GM23248 (cell line): ENCODE data around the gene PPFIA1. TPM values are rescaled to one million over a fixed set of nuclear protein-coding genes. Genes with fewer than 3 reads are reported as not detected.
A peak's percentile ranks its signal among the peaks of the same experiment; 100 is the strongest.

ENCODE experiments used
- DNase-seq: peaks from one replicate; pipeline ENCODE4 v3.0.0-alpha.2; 2015
- H2AFZ ChIP-seq: fragments of 200-600 bp; sonication (generic); 2 replicates; pipeline ENCODE4 v1.6.1; 2016; ENCODE audit warnings: antibody characterized with exemption
- H3F3A ChIP-seq: fragments of 200-600 bp; sonication (generic); 2 replicates; pipeline ENCODE4 v1.6.1; 2016; ENCODE audit warnings: mild to moderate bottlenecking, antibody characterized with exemption, mixed run types; ENCODE audit not compliant: insufficient read depth
- H3K27ac ChIP-seq: fragments of 200-600 bp; sonication (generic); 2 replicates; pipeline ENCODE4 v1.5.1; 2016; ENCODE audit warnings: mild to moderate bottlenecking
- H3K27me3 ChIP-seq: fragments of 200-600 bp; sonication (generic); replicated peaks from 2 replicates; pipeline ENCODE4 v1.6.1; 2016; ENCODE audit warnings: mild to moderate bottlenecking; ENCODE audit not compliant: insufficient read depth
- H3K36me3 ChIP-seq: fragments of 200-600 bp; sonication (generic); 2 replicates; pipeline ENCODE4 v1.6.1; 2016; ENCODE audit warnings: low read depth, mild to moderate bottlenecking
- H3K4me1 ChIP-seq: fragments of 200-600 bp; sonication (generic); 2 replicates; pipeline ENCODE4 v1.6.1; 2016; ENCODE audit warnings: mild to moderate bottlenecking; ENCODE audit not compliant: insufficient read depth
- H3K4me2 ChIP-seq: fragments of 200-600 bp; sonication (generic); one replicate; pipeline ENCODE4 v1.6.1; 2016; ENCODE audit warnings: mild to moderate bottlenecking; ENCODE audit not compliant: unreplicated experiment
- H3K4me3 ChIP-seq: fragments of 200-600 bp; sonication (generic); 2 replicates; pipeline ENCODE4 v1.5.1; 2016; ENCODE audit warnings: mild to moderate bottlenecking
- H3K79me2 ChIP-seq: fragments of 200-600 bp; sonication (generic); 2 replicates; pipeline ENCODE4 v1.6.1; 2016; ENCODE audit warnings: mild to moderate bottlenecking; ENCODE audit not compliant: insufficient read depth
- H3K9ac ChIP-seq: fragments of 200-600 bp; sonication (generic); 2 replicates; pipeline ENCODE4 v1.6.1; 2016; ENCODE audit warnings: mild to moderate bottlenecking
- H3K9me2 ChIP-seq: fragments of 200-600 bp; sonication (generic); 2 replicates; pipeline ENCODE4 v1.6.1; 2016; ENCODE audit warnings: mixed run types, mild to moderate bottlenecking, moderate library complexity; ENCODE audit not compliant: insufficient read depth
- H3K9me3 ChIP-seq: fragments of 200-600 bp; sonication (generic); one replicate; pipeline ENCODE4 v1.6.1; 2017; ENCODE audit warnings: low read depth
- H4K20me1 ChIP-seq: fragments of 200-600 bp; sonication (generic); 2 replicates; pipeline ENCODE4 v1.6.0; 2016; ENCODE audit not compliant: insufficient read depth
- EZH2 ChIP-seq: fragments of 200-600 bp; sonication (generic); IDR thresholded peaks from 2 replicates; pipeline ENCODE4 v1.6.1; 2018; ENCODE audit warnings: antibody characterized with exemption, mild to moderate bottlenecking; ENCODE audit not compliant: insufficient read depth, poor library complexity, severe bottlenecking
- EZH2phosphoT487 ChIP-seq: fragments of 200-600 bp; sonication (generic); IDR thresholded peaks from 2 replicates; pipeline ENCODE4 v1.6.1; 2018; ENCODE audit warnings: antibody characterized with exemption, moderate library complexity, mild to moderate bottlenecking, low read depth; ENCODE audit not compliant: insufficient read depth
- WGBS, 2 experiments: methylation state at CpG; one replicate each; pipeline ENCODE4 v1.1.6; 2015 to 2017; ENCODE audit warnings: low lambda C conversion rate in 2 of 2, low coverage in 1 of 2; ENCODE audit errors: missing lambda C conversion rate in 2 of 2; 5-methylcytosine and 5-hydroxymethylcytosine counted together
- in situ Hi-C: fragments of 300-500 bp; cut with MboI; formaldehyde crosslinking; loops from 2 replicates; pipeline ENCODE4 v1.15.0; 2020
- polyA plus RNA-seq: library from polyadenylated mRNA; unstranded; fragments of >200 nt; fragmentation: Nextera tagmentation; extraction: Ambion mirVana; gene quantifications from 2 replicates; pipeline ENCODE4 v1.2.1, GENCODE V29; 2016
- total RNA-seq: library from RNA; depleted of rRNA; stranded (reverse); fragments of >200 nt; shearing (Covaris generic); gene quantifications from 2 replicates; pipeline ENCODE4 v1.2.3, GENCODE V29; 2014

PPFIA1 gene
- total and polyA plus RNA-seq, 2 experiments from 2014 or later, result 22.8 to 36.9 TPM

DNA sequence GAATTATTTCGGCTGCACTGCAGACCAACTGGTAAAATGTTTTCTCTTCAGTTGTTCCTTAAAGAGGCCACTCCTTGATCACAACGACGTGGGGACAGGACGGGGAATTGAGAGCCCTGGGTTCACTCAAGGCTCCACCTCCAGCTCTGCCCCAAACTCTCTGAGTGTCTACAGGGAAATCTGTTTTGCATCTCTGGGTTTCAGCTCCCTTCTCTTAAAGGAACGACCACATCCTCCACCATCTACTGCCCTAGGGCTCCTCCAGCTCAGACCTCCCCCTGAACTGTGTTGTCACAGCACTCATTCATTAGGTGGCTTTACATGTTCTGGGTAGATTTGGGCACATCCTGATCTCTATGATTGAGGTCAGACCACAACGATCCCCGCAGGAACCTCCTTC lies 5.1 kb upstream of the PPFIA1 start:
- peaks cover 26% of the 10 kb centered on the region for H3K27me3 ChIP-seq
- no peak overlapping the region for H2AFZ ChIP-seq
- TF ChIP-seq EZH2phosphoT487, result no peak
- TF ChIP-seq EZH2, result no peak
- no peaks in the 10 kb centered on the region for H3K79me2 ChIP-seq
- no peak overlapping the region for H3K9ac ChIP-seq
- no peaks in the 10 kb centered on the region for H3F3A ChIP-seq
- no peaks in the 10 kb centered on the region for H3K36me3 ChIP-seq
- DNase-seq, result no peak
- in situ Hi-C loops, result no loop called here
- H3K27ac ChIP-seq, result no peak overlapping the region
- 52 to 58% methylated on average over 7 of the region's 7 CpGs for WGBS, 2 experiments
- no peaks in the 10 kb centered on the region for H3K9me3 ChIP-seq
- H3K9me2 ChIP-seq, result no peaks in the 10 kb centered on the region
- H3K4me2 ChIP-seq, result no peak overlapping the region
- no peak overlapping the region for H3K4me3 ChIP-seq
- no peaks in the 10 kb centered on the region for H4K20me1 ChIP-seq
- no peaks in the 10 kb centered on the region for H3K4me1 ChIP-seq

DNA sequence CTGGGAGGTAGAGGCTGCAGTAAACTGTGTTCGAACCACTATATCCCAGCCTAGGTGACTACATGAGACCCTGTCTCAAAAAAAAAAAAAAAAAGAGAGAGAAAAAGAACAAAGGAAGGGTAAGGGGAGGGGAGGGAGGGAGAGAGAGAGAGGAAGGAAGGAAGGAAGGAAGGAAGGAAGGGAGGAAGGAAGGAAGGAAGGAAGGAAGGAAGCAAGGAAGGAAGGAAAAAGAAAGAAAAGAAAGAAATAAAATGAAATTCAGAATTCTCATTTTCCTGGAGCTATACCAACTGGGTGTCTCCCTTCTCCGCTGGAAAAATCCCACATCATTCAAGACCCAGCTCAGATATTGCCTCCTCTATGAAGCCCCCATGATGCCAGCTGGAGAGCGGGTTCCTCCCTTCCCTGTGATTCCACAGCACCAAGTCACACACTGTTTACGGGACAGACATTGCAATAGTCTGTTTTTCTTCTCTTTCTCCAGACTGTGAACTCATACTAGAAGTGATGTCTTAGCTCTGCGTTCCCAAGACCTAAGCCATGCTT lies 3.0 kb upstream of the PPFIA1 start:
- Histone ChIP-seq H3K36me3 (0 out of 2 replicates have a peak, but pooled peaks cover 3% of the 10 kb centered on the region), H3K79me2 (peaks cover 16% of the 10 kb centered on the region), H4K20me1 (no peaks in the 10 kb centered on the region), H3K4me3 (no peak overlapping the region), H3F3A (no peaks in the 10 kb centered on the region), H3K9me3 (no peaks in the 10 kb centered on the region), H3K4me1 (peaks cover 8% of the 10 kb centered on the region; the same call in 1 of the 2 replicates), H3K27me3 (peaks cover 26% of the 10 kb centered on the region), H2AFZ (no peak overlapping the region), H3K9ac (no peak overlapping the region), H3K27ac (no peak overlapping the region), H3K4me2 (no peak overlapping the region), H3K9me2 (no peaks in the 10 kb centered on the region)
- TF ChIP-seq EZH2phosphoT487 (no peak), EZH2 (no peak)
- in situ Hi-C loops, result no loop called here
- WGBS, 2 experiments, result 33 to 43% methylated on average over 5 of the region's 5 CpGs
- peak; percentile 41 for DNase-seq

- H3K4me3 ChIP-seq, result no peak overlapping the region
- in situ Hi-C loops, result no loop called here
- no peak overlapping the region for H3K9ac ChIP-seq
- no peak for DNase-seq
- H3K36me3 ChIP-seq, result peaks cover 7% of the 10 kb centered on the region; the same call in 1 of the 2 replicates
- H4K20me1 ChIP-seq, result no peaks in the 10 kb centered on the region
- H3F3A ChIP-seq, result no peaks in the 10 kb centered on the region
- H3K79me2 ChIP-seq, result peaks cover 27% of the 10 kb centered on the region
- 89 to 93% methylated on average over 10 of the region's 10 CpGs for WGBS, 2 experiments
- no peaks in the 10 kb centered on the region for H3K9me3 ChIP-seq
- no peak overlapping the region for H2AFZ ChIP-seq
- H3K27me3 ChIP-seq, result peaks cover 26% of the 10 kb centered on the region
- TF ChIP-seq EZH2 (no peak), EZH2phosphoT487 (no peak)
- H3K9me2 ChIP-seq, result no peaks in the 10 kb centered on the region
- no peak overlapping the region for H3K27ac ChIP-seq
- no peak overlapping the region for H3K4me2 ChIP-seq
- H3K4me1 ChIP-seq, result peaks cover 9% of the 10 kb centered on the region; the same call in 1 of the 2 replicates
Observed at GRCh38 chr11:70268526-70268925, 2.0 kb upstream of the PPFIA1 start.

GRCh38 chr11:70270877-70271648 lies 573 bp downstream of the PPFIA1 start:
- Histone ChIP-seq H3K27ac (peak overlapping the region; percentile 64), H3K9me2 (no peaks in the 10 kb centered on the region), H3K27me3 (peaks cover 17% of the 10 kb centered on the region), H2AFZ (peak overlapping the region; percentile 80), H3K4me1 (peaks cover 9% of the 10 kb centered on the region; the same call in 1 of the 2 replicates), H3K79me2 (peaks cover 52% of the 10 kb centered on the region), H3K9me3 (no peaks in the 10 kb centered on the region), H3K4me3 (peak overlapping the region; percentile 92), H3F3A (no peaks in the 10 kb centered on the region), H3K36me3 (peaks cover 13% of the 10 kb centered on the region; the same call in 1 of the 2 replicates), H3K4me2 (peak overlapping the region; percentile 96), H3K9ac (peak overlapping the region; percentile 90), H4K20me1 (no peaks in the 10 kb centered on the region)
- in situ Hi-C loops, result no loop called here
- no peak for TF ChIP-seq EZH2
- no peak for TF ChIP-seq EZH2phosphoT487
- WGBS, 2 experiments, result 1 to 2% methylated on average over 37 to 38 of the region's 75 CpGs
- peak; percentile 80 for DNase-seq
